ENCODE data around the gene TRIM71. TPM values are rescaled to one million over a fixed set of nuclear protein-coding genes. Genes with fewer than 3 reads are reported as not detected.

TRIM71 gene
- total RNA-seq (not detected in 2 replicates), polyA plus RNA-seq (not detected in 2 replicates), polyA minus RNA-seq (under 0.01 TPM in 1 of 2 replicates, not detected in the other)
- total RNA-seq (2013) = 0.02 TPM

DNA sequence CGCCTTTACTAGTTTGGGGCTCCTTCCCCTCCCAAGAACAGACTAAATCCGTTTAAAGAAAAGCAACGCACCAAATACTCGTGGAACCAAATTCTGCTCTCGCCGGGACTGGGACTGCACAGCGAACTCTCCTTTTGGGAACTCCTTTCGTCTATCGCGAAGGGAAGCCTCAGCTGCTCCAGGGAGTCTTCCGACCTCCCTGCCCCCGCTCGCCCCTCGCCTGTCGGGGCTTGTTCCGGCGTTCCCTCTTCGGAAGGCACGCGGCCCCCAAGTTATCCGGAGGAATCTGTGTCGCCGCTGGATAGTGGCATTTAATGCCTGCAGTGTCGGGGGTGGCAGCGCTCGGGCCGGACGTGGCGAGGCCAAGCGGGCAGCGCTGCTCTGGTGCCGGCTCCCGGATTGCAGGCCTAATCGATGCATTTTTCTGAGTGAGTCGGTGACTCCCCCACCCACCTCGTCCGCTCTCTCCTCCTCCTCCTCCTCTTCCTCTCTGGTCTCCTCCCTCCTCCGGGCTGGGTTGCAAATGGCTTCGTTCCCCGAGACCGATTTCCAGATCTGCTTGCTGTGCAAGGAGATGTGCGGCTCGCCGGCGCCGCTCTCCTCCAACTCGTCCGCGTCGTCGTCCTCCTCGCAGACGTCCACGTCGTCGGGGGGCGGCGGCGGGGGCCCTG lies at the start of gene TRIM71:
TRIM71 (plus strand) TSS at position 440 of the 671 bp plus-strand sequence; CDS start at position 524, 84 bp downstream.
- peak within 1 kb of the TSS in 4 of 5 experiments; percentile 28 to 46 (median 44) for H3K4me3 ChIP-seq (ENCODE audit: control extremely low read depth in 1 of 5, extremely low read depth in 1 of 5, insufficient read depth in 1 of 5, low read depth in 2 of 5, low read length in 4 of 5)
- DNase-seq = peak; percentile 34
- H3K4me3 Mint-ChIP-seq = peak within 1 kb of the TSS; percentile 77
- TF ChIP-seq EZH2 (IDR thresholded peaks at IDR 0.05; ENCODE audit: borderline replicate concordance, insufficient read depth, low read depth, low read length, poor library complexity, severe bottlenecking) = no peak
- TF ChIP-seq, protein P1, sequence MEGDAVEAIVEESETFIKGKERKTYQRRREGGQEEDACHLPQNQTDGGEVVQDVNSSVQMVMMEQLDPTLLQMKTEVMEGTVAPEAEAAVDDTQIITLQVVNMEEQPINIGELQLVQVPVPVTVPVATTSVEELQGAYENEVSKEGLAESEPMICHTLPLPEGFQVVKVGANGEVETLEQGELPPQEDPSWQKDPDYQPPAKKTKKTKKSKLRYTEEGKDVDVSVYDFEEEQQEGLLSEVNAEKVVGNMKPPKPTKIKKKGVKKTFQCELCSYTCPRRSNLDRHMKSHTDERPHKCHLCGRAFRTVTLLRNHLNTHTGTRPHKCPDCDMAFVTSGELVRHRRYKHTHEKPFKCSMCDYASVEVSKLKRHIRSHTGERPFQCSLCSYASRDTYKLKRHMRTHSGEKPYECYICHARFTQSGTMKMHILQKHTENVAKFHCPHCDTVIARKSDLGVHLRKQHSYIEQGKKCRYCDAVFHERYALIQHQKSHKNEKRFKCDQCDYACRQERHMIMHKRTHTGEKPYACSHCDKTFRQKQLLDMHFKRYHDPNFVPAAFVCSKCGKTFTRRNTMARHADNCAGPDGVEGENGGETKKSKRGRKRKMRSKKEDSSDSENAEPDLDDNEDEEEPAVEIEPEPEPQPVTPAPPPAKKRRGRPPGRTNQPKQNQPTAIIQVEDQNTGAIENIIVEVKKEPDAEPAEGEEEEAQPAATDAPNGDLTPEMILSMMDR (IDR thresholded peaks at IDR 0.05) = no peak
- ChIA-PET POLR2A (no interaction called here), CTCF (no interaction called here)
- peaks cover 14 to 23% of the 10 kb centered on the region in 2 donors for H3K4me1 ChIP-seq (ENCODE audit: control insufficient read depth in 2 of 2, insufficient read depth in 2 of 2, low read length in 2 of 2)
- H2AFZ ChIP-seq (ENCODE audit: insufficient read depth, low read depth, low read length, poor library complexity, severe bottlenecking) = peak within 1 kb of the TSS; percentile 22
- no peak within 1 kb of the TSS for H3K27ac Mint-ChIP-seq
- 3% methylated on average over 57 of the region's 59 CpGs for WGBS (ENCODE audit: insufficient coverage)
- peak within 1 kb of the TSS; percentile 79 for H3K4me2 ChIP-seq (replicated peaks; ENCODE audit: low read depth, low read length, poor library complexity, severe bottlenecking)
- H3K9me3 Mint-ChIP-seq (ENCODE audit: insufficient read depth) = no peaks in the 10 kb centered on the region
- H3K27ac ChIP-seq (ENCODE audit: low read length in 2 of 2) = no peak within 1 kb of the TSS
- H3K9ac ChIP-seq (ENCODE audit: low read length) = peak within 1 kb of the TSS; percentile 47
- no peaks in the 10 kb centered on the region for H3K9me3 ChIP-seq (ENCODE audit: control extremely low read depth in 1 of 3, control insufficient read depth in 2 of 3, insufficient read depth in 1 of 3, low read length in 2 of 3)
- no peaks in the 10 kb centered on the region for H3K79me2 ChIP-seq (ENCODE audit: control insufficient read depth, insufficient read depth, low read length)
- H4K20me1 ChIP-seq (ENCODE audit: control insufficient read depth, insufficient read depth, low read length, poor library complexity, severe bottlenecking) = no peaks in the 10 kb centered on the region
- peaks cover 30% of the 10 kb centered on the region for H3K4me1 Mint-ChIP-seq
- H3K36me3 ChIP-seq (replicated peaks in 1 of 2; ENCODE audit: control extremely low read depth in 1 of 2, control insufficient read depth in 1 of 2, extremely low read depth in 1 of 2, insufficient read depth in 2 of 2, low read length in 1 of 2) = no peaks in the 10 kb centered on the region
- intact Hi-C loops (cut with micrococcal nuclease) = no loop called here
- peaks cover 41% of the 10 kb centered on the region for H3K27me3 Mint-ChIP-seq
- ATAC-seq (ENCODE audit: low read depth) = no peak
- H3K27me3 ChIP-seq (replicated peaks in 1 of 4; ENCODE audit: control extremely low read depth in 1 of 4, control insufficient read depth in 3 of 4, insufficient read depth in 4 of 4, low read length in 3 of 4) = peaks cover 0 to 33% (median 16%) of the 10 kb centered on the region in 4 experiments

DNA sequence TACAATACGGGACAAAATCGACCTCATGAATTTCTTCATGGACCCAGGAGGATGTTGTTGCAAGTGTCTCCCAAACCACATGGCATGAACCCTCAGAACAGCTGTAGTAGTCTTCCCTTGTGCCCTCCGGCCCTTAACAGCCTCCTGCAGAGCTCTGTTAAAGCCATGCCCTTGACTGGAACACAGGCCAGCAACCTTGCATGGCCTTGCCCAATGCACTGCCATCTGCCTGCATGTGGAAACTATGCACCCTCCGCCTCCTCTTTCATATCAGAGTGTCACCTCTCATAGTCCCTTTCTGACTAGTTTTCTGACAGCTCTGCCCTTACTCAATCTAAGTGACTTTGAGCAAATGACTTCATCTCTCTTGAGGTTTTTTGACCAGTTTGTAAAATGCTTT lies 39.4 kb upstream of the TRIM71 start:
- H3K36me3 ChIP-seq (replicated peaks in 1 of 2; ENCODE audit: control extremely low read depth in 1 of 2, control insufficient read depth in 1 of 2, extremely low read depth in 1 of 2, insufficient read depth in 2 of 2, low read length in 1 of 2) = peaks cover 1 to 8% of the 10 kb centered on the region in 2 experiments
- Mint-ChIP-seq H3K4me3 (no peak overlapping the region), H3K27me3 (no peaks in the 10 kb centered on the region), H3K9me3 (ENCODE audit: insufficient read depth) (no peaks in the 10 kb centered on the region), H3K4me1 (peaks cover 8% of the 10 kb centered on the region), H3K27ac (no peak overlapping the region)
- H3K4me3 ChIP-seq (ENCODE audit: control extremely low read depth in 1 of 5, extremely low read depth in 1 of 5, insufficient read depth in 1 of 5, low read depth in 2 of 5, low read length in 4 of 5) = no peak overlapping the region
- no peak for DNase-seq
- ATAC-seq (ENCODE audit: low read depth) = no peak
- no peak overlapping the region for H3K27ac ChIP-seq (ENCODE audit: low read length in 2 of 2)
- WGBS (ENCODE audit: insufficient coverage) = 93% methylated on average over 4 of the region's 4 CpGs
- intact Hi-C loops (cut with micrococcal nuclease) = no loop called here
- ChIA-PET POLR2A (no interaction called here), CTCF (no interaction called here)
- no peaks in the 10 kb centered on the region for H3K9me3 ChIP-seq (ENCODE audit: control extremely low read depth in 1 of 3, control insufficient read depth in 2 of 3, insufficient read depth in 1 of 3, low read length in 2 of 3)
- no peak overlapping the region for H3K4me2 ChIP-seq (replicated peaks; ENCODE audit: low read depth, low read length, poor library complexity, severe bottlenecking)
- H4K20me1 ChIP-seq (ENCODE audit: control insufficient read depth, insufficient read depth, low read length, poor library complexity, severe bottlenecking) = no peaks in the 10 kb centered on the region
- H2AFZ ChIP-seq (ENCODE audit: insufficient read depth, low read depth, low read length, poor library complexity, severe bottlenecking) = no peak overlapping the region
- TF ChIP-seq, protein P1 (IDR thresholded peaks at IDR 0.05) = no peak
- TF ChIP-seq EZH2 (IDR thresholded peaks at IDR 0.05; ENCODE audit: borderline replicate concordance, insufficient read depth, low read depth, low read length, poor library complexity, severe bottlenecking) = no peak
- no peak overlapping the region for H3K9ac ChIP-seq (ENCODE audit: low read length)
- no peaks in the 10 kb centered on the region for H3K79me2 ChIP-seq (ENCODE audit: control insufficient read depth, insufficient read depth, low read length)
- H3K4me1 ChIP-seq (ENCODE audit: control insufficient read depth in 2 of 2, insufficient read depth in 2 of 2, low read length in 2 of 2) = peaks cover 4 to 10% of the 10 kb centered on the region in 2 donors
- H3K27me3 ChIP-seq (replicated peaks in 1 of 4; ENCODE audit: control extremely low read depth in 1 of 4, control insufficient read depth in 3 of 4, insufficient read depth in 4 of 4, low read length in 3 of 4) = peaks cover 0 to 13% (median 0%) of the 10 kb centered on the region in 4 experiments
